Measurements from ENCODE around the gene LHFPL2. TPM values are rescaled to one million over a fixed set of nuclear protein-coding genes. Genes with fewer than 3 reads are reported as not detected.

Gene LHFPL2
- total and polyA plus RNA-seq, 9 of the 15 experiments (the other 6 are each of a cell fraction or from before 2014, with no cell fraction given): 1.0 to 6.6 (median 4.6) TPM

GRCh38 chr5:78647838-78648358 is 674 bp downstream of the LHFPL2 start (continued):
- TF ChIP-seq ZNF512 (tag; IDR thresholded peaks at IDR 0.05) (0 out of 2 replicates have a peak, but pooled peaks have one; percentile 23), ELK1 (CRISPR knock-in tag; IDR thresholded peaks at IDR 0.05) (no peak), GABPB1 (CRISPR knock-in tag; IDR thresholded peaks at IDR 0.05) (peak; percentile 6; the same call in 1 of the 2 replicates), ZFP30 (CRISPR knock-in tag; IDR thresholded peaks at IDR 0.05; ENCODE audit: borderline replicate concordance) (no peak), FIP1L1 (IDR thresholded peaks at IDR 0.05; ENCODE audit: low read depth, low read length, poor library complexity, severe bottlenecking) (no peak), FOXA1 (IDR thresholded peaks at IDR 0.05; ENCODE audit: borderline replicate concordance) (no peak), ZZZ3 (IDR thresholded peaks at IDR 0.05) (no peak), FOXK1 (CRISPR knock-in tag; IDR thresholded peaks at IDR 0.05; ENCODE audit: borderline replicate concordance) (no peak), HMG20A (CRISPR knock-in tag; conservative IDR thresholded peaks at IDR 0.05) (no peak), ZNF282 (CRISPR knock-in tag; IDR thresholded peaks at IDR 0.05) (no peak), NCOA4 (IDR thresholded peaks at IDR 0.05; ENCODE audit: partially characterized antibody) (no peak), ZNF445 (CRISPR knock-in tag; IDR thresholded peaks at IDR 0.05; ENCODE audit: low read depth) (no peak), NFE2 (IDR thresholded peaks at IDR 0.05; ENCODE audit: low read depth) (no peak), PRPF4 (IDR thresholded peaks at IDR 0.05; ENCODE audit: insufficient read depth, low read depth, low read length, poor library complexity, severe bottlenecking) (peak; percentile 17), TEAD4 (IDR thresholded peaks at IDR 0.05; ENCODE audit: low read length) (no peak), TEAD4 (CRISPR knock-in tag; IDR thresholded peaks at IDR 0.05; ENCODE audit: borderline replicate concordance) (no peak), ZNF121 (CRISPR knock-in tag; conservative IDR thresholded peaks at IDR 0.05) (no peak), ETV1 (tag; conservative IDR thresholded peaks at IDR 0.05; ENCODE audit: low read depth) (no peak), PREB (CRISPR knock-in tag; IDR thresholded peaks at IDR 0.05) (no peak), EP300 (IDR thresholded peaks at IDR 0.05; ENCODE audit: low read length) (no peak), IFI16 (CRISPR knock-in tag; IDR thresholded peaks at IDR 0.05) (no peak), DIDO1 (tag; IDR thresholded peaks at IDR 0.05; ENCODE audit: low read depth) (no peak), ARNT (IDR thresholded peaks at IDR 0.05) (no peak), ZBTB5 (IDR thresholded peaks at IDR 0.05) (no peak)

Measured in K562 (cell line).